Measurements from ENCODE around the gene ALDH1B1. TPM values are rescaled to one million over a fixed set of nuclear protein-coding genes. Genes with fewer than 3 reads are reported as not detected.
A peak's percentile ranks its signal among the peaks of the same experiment; 100 is the strongest.

Gene ALDH1B1
- polyA plus RNA-seq, 1 of the 3 experiments (the other 2 are of a cell fraction): 16.5 TPM

DNA sequence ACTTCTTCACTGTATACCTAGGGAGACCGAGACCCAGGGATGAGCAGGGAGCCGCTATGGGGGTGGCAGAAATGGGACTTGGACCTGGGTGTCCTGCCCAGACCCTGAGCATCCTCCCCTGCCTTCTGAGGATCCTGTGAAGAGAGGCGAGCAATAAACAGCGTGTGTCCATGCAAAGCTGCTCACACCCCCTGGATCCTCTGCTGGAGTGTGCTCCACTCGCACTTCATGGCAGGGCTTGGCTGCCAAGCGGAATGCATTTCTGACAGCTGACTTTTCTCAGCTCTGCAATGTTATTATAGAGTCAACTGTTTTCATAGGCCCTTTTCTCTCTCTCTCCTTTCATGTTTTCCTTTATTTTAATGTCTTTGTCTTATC, 31.0 kb upstream of the ALDH1B1 start:
- Histone ChIP-seq H3K9me3 (no peaks in the 10 kb centered on the region), H3K36me3 (replicated peaks in 1 of 2; ENCODE audit: control insufficient read depth in 1 of 2, insufficient read depth in 2 of 2, low read length in 1 of 2) (no peaks in the 10 kb centered on the region), H3K4me1 (ENCODE audit: control insufficient read depth in 1 of 2, insufficient read depth in 2 of 2, low read depth in 1 of 2, low read length in 1 of 2) (peaks cover 0 to 27% of the 10 kb centered on the region in 2 experiments; a peak in 2 of 4 replicates), H3K79me2 (ENCODE audit: insufficient read depth) (no peaks in the 10 kb centered on the region), H3K4me3 (ENCODE audit: low read depth in 2 of 2, low read length in 1 of 2) (no peak overlapping the region), H2AFZ (ENCODE audit: low read depth) (no peak overlapping the region), H3K9ac (no peak overlapping the region), H3K27ac (ENCODE audit: low read depth in 2 of 2, low read length in 1 of 2) (peak overlapping the region in 1 of 2 experiments; percentile 39; a peak in 2 of 4 replicates), H3K27me3 (ENCODE audit: insufficient read depth) (no peaks in the 10 kb centered on the region), H3F3A (replicated peaks; ENCODE audit: insufficient read depth) (no peaks in the 10 kb centered on the region), H3K4me2 (no peak overlapping the region), H4K20me1 (ENCODE audit: insufficient read depth) (no peaks in the 10 kb centered on the region), H3K9me2 (no peaks in the 10 kb centered on the region)
- CTCF ChIA-PET: interaction anchor here (0.8 to 7.2 kb wide), 16 partner anchors 10 to 448 kb away, joined by 3 to 124 read pairs (median 4); no protein-coding TSS in a partner anchor
- TF ChIP-seq RCOR1 (IDR thresholded peaks at IDR 0.05; ENCODE audit: low read length): no peak
- no peak for TF ChIP-seq FOXM1 (IDR thresholded peaks at IDR 0.05; ENCODE audit: low read depth)
- TF ChIP-seq RXRA (IDR thresholded peaks at IDR 0.05; ENCODE audit: borderline replicate concordance, low read depth): no peak
- no peak for TF ChIP-seq CHD2 (IDR thresholded peaks at IDR 0.05; ENCODE audit: low read length, partially characterized antibody)
- TF ChIP-seq POLR2AphosphoS5 (IDR thresholded peaks at IDR 0.05; ENCODE audit: low read depth, low read length): no peak
- no peak for TF ChIP-seq NRF1 (IDR thresholded peaks at IDR 0.05; ENCODE audit: low read depth, low read length)
- TF ChIP-seq, protein P1, sequence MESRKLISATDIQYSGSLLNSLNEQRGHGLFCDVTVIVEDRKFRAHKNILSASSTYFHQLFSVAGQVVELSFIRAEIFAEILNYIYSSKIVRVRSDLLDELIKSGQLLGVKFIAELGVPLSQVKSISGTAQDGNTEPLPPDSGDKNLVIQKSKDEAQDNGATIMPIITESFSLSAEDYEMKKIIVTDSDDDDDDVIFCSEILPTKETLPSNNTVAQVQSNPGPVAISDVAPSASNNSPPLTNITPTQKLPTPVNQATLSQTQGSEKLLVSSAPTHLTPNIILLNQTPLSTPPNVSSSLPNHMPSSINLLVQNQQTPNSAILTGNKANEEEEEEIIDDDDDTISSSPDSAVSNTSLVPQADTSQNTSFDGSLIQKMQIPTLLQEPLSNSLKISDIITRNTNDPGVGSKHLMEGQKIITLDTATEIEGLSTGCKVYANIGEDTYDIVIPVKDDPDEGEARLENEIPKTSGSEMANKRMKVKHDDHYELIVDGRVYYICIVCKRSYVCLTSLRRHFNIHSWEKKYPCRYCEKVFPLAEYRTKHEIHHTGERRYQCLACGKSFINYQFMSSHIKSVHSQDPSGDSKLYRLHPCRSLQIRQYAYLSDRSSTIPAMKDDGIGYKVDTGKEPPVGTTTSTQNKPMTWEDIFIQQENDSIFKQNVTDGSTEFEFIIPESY (IDR thresholded peaks at IDR 0.05; ENCODE audit: borderline replicate concordance, low read depth): no peak
- TF ChIP-seq YY1 (IDR thresholded peaks at IDR 0.05; ENCODE audit: low read depth): no peak
- TF ChIP-seq EP300 (IDR thresholded peaks at IDR 0.05; ENCODE audit: borderline replicate concordance in 1 of 2, low read depth in 1 of 2, low read length in 1 of 2): no peak
- TF ChIP-seq TCF12 (IDR thresholded peaks at IDR 0.05): no peak
- TF ChIP-seq FOSL2 (IDR thresholded peaks at IDR 0.05; ENCODE audit: borderline replicate concordance, low read depth): no peak
- TF ChIP-seq EZH2phosphoT487 (IDR thresholded peaks at IDR 0.05; ENCODE audit: borderline replicate concordance, low read depth): no peak
- TF ChIP-seq, protein P2, sequence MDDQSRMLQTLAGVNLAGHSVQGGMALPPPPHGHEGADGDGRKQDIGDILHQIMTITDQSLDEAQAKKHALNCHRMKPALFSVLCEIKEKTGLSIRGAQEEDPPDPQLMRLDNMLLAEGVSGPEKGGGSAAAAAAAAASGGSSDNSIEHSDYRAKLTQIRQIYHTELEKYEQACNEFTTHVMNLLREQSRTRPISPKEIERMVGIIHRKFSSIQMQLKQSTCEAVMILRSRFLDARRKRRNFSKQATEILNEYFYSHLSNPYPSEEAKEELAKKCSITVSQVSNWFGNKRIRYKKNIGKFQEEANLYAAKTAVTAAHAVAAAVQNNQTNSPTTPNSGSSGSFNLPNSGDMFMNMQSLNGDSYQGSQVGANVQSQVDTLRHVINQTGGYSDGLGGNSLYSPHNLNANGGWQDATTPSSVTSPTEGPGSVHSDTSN (IDR thresholded peaks at IDR 0.05): no peak
- no peak for TF ChIP-seq MEF2A (IDR thresholded peaks at IDR 0.05; ENCODE audit: borderline replicate concordance, low read depth)
- TF ChIP-seq, protein P3, sequence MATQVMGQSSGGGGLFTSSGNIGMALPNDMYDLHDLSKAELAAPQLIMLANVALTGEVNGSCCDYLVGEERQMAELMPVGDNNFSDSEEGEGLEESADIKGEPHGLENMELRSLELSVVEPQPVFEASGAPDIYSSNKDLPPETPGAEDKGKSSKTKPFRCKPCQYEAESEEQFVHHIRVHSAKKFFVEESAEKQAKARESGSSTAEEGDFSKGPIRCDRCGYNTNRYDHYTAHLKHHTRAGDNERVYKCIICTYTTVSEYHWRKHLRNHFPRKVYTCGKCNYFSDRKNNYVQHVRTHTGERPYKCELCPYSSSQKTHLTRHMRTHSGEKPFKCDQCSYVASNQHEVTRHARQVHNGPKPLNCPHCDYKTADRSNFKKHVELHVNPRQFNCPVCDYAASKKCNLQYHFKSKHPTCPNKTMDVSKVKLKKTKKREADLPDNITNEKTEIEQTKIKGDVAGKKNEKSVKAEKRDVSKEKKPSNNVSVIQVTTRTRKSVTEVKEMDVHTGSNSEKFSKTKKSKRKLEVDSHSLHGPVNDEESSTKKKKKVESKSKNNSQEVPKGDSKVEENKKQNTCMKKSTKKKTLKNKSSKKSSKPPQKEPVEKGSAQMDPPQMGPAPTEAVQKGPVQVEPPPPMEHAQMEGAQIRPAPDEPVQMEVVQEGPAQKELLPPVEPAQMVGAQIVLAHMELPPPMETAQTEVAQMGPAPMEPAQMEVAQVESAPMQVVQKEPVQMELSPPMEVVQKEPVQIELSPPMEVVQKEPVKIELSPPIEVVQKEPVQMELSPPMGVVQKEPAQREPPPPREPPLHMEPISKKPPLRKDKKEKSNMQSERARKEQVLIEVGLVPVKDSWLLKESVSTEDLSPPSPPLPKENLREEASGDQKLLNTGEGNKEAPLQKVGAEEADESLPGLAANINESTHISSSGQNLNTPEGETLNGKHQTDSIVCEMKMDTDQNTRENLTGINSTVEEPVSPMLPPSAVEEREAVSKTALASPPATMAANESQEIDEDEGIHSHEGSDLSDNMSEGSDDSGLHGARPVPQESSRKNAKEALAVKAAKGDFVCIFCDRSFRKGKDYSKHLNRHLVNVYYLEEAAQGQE (IDR thresholded peaks at IDR 0.05; ENCODE audit: low read depth, low read length): no peak
- TF ChIP-seq CTCF (IDR thresholded peaks at IDR 0.05): no peak
- no peak for TF ChIP-seq GATA2 (CRISPR knock-in tag; IDR thresholded peaks at IDR 0.05)
- TF ChIP-seq SMC3 (IDR thresholded peaks at IDR 0.05; ENCODE audit: low read depth, low read length): no peak
- POLR2A ChIA-PET: no interaction called here
- DNase-seq: no peak
- WGBS (ENCODE audit: low lambda C conversion rate): 83% methylated on average over 4 of the region's 6 CpGs
